AG09319 (cell line): Measurements from ENCODE around the gene RPL10.
"Not testable (repeated sequence)": the region's sequence is repeated elsewhere in the genome, so short reads cannot be mapped to it uniquely, and the experiment has no call there.

Experiments used
- DNase-seq: peaks from one replicate; pipeline ENCODE4 v3.0.0-alpha.2; 2010; ENCODE audit warnings: low read depth; ENCODE audit errors: extremely low read depth
- CTCF ChIP-seq: IDR thresholded peaks from 2 replicates; pipeline ENCODE4 v1.5.1; 2011; ENCODE audit warnings: low read depth, mild to moderate bottlenecking, inconsistent platforms, low read length, moderate library complexity

Gene RPL10

GRCh38 chrX:154396973-154397887 lies 947 bp upstream of the RPL10 start:
- no peak for TF ChIP-seq CTCF
- no peak for DNase-seq

- peak; percentile 59 for TF ChIP-seq CTCF
- peak; percentile 53 for DNase-seq
Measured at GRCh38 chrX:154398668-154399526, 720 bp downstream of the RPL10 start.

- TF ChIP-seq CTCF, result no peak
Measured at GRCh38 chrX:154399527-154400368, 1.6 kb downstream of the RPL10 start.

GRCh38 chrX:154400369-154400817 lies 2.2 kb downstream of the RPL10 start:
- DNase-seq, result not testable (repeated sequence)

More at GRCh38 chrX:154399527-154400368, 1.6 kb downstream of the RPL10 start:
- no peak for DNase-seq

- DNase-seq, result no peak
- TF ChIP-seq CTCF, result no peak
Measured at GRCh38 chrX:154401045-154401799, 3.0 kb downstream of the RPL10 start.

- TF ChIP-seq CTCF, result no peak
- no peak for DNase-seq
Measured at GRCh38 chrX:154401918-154402621, 3.9 kb downstream of the RPL10 start.
